Measurements from ENCODE around the gene ADCY3.

GRCh38 chr2:24907116-24907515, 12.9 kb downstream of the ADCY3 start:
- TF ChIP-seq MAX (IDR thresholded peaks at IDR 0.05; ENCODE audit: low read depth), result no peak
- TF ChIP-seq, protein P1, sequence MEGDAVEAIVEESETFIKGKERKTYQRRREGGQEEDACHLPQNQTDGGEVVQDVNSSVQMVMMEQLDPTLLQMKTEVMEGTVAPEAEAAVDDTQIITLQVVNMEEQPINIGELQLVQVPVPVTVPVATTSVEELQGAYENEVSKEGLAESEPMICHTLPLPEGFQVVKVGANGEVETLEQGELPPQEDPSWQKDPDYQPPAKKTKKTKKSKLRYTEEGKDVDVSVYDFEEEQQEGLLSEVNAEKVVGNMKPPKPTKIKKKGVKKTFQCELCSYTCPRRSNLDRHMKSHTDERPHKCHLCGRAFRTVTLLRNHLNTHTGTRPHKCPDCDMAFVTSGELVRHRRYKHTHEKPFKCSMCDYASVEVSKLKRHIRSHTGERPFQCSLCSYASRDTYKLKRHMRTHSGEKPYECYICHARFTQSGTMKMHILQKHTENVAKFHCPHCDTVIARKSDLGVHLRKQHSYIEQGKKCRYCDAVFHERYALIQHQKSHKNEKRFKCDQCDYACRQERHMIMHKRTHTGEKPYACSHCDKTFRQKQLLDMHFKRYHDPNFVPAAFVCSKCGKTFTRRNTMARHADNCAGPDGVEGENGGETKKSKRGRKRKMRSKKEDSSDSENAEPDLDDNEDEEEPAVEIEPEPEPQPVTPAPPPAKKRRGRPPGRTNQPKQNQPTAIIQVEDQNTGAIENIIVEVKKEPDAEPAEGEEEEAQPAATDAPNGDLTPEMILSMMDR (IDR thresholded peaks at IDR 0.05), result no peak
